HL-60/S4 (cell line): ENCODE results near the gene CABLES2.

Experiments used
- in situ Hi-C: fragments of 300-500 bp; cut with MboI; formaldehyde crosslinking; loops from 2 replicates; pipeline ENCODE4 v1.14.3; 2022; ENCODE audit warnings: low sequenced_read_pairs

The CABLES2 gene

GRCh38 chr20:62407221-62407992, at the start of gene CABLES2:
Gene CABLES2, minus strand, starts transcription at chr20:62407285. Its CDS starts 9 bp downstream, at chr20:62407276.
- in situ Hi-C loops, result loop anchor here (25.0 kb wide), 1 partner anchor 380 kb away; the partner anchor contains the start of gene MRGBP

GRCh38 chr20:62455929-62456328, 48.8 kb upstream of the CABLES2 start:
- in situ Hi-C loops, result no loop called here

GRCh38 chr20:62454904-62455636, 48.0 kb upstream of the CABLES2 start:
- in situ Hi-C loops, result no loop called here

- in situ Hi-C loops, result no loop called here
Observed at GRCh38 chr20:62453186-62453808, 46.2 kb upstream of the CABLES2 start.

- in situ Hi-C loops, result no loop called here
Observed at GRCh38 chr20:62452475-62453095, 45.5 kb upstream of the CABLES2 start.

- in situ Hi-C loops, result no loop called here
Observed at GRCh38 chr20:62451970-62452369, 44.9 kb upstream of the CABLES2 start.

- in situ Hi-C loops, result no loop called here
Observed at GRCh38 chr20:62451156-62451767, 44.2 kb upstream of the CABLES2 start.

- in situ Hi-C loops, result no loop called here
Observed at GRCh38 chr20:62449951-62450691, 43.0 kb upstream of the CABLES2 start.

- in situ Hi-C loops, result no loop called here
Observed at GRCh38 chr20:62448788-62449187, 41.7 kb upstream of the CABLES2 start.

GRCh38 chr20:62448038-62448437, 41.0 kb upstream of the CABLES2 start:
- in situ Hi-C loops, result no loop called here

GRCh38 chr20:62446888-62447869, 40.1 kb upstream of the CABLES2 start:
- in situ Hi-C loops, result no loop called here

- in situ Hi-C loops, result no loop called here
Observed at GRCh38 chr20:62446481-62446880, 39.4 kb upstream of the CABLES2 start.

GRCh38 chr20:62445553-62446340, 38.7 kb upstream of the CABLES2 start:
- in situ Hi-C loops, result no loop called here

GRCh38 chr20:62444286-62444685, 37.2 kb upstream of the CABLES2 start:
- in situ Hi-C loops, result no loop called here

- in situ Hi-C loops, result no loop called here
Observed at GRCh38 chr20:62441987-62442539, 35.0 kb upstream of the CABLES2 start.

GRCh38 chr20:62439218-62439617, 32.1 kb upstream of the CABLES2 start:
- in situ Hi-C loops, result no loop called here

- in situ Hi-C loops, result no loop called here
Observed at GRCh38 chr20:62437927-62438326, 30.8 kb upstream of the CABLES2 start.

- in situ Hi-C loops, result no loop called here
Observed at GRCh38 chr20:62437496-62437895, 30.4 kb upstream of the CABLES2 start.
